Panc1 (cell line): ENCODE measurements around the gene HCN3.

ENCODE experiments used
- CTCF ChIP-seq: fragments of 450-650 bp; IDR thresholded peaks from 2 replicates; pipeline ENCODE4 v1.5.1; 2017; ENCODE audit warnings: mild to moderate bottlenecking
- POLR2AphosphoS5 ChIP-seq: IDR thresholded peaks from 2 replicates; pipeline ENCODE4 v1.6.1; 2012; ENCODE audit warnings: mild to moderate bottlenecking, low read depth, low read length, moderate library complexity
- REST ChIP-seq, 2 experiments: IDR thresholded peaks; 2 replicates each; pipeline ENCODE4 v1.6.1; 2011 to 2012; ENCODE audit warnings: low read depth in 2 of 2, control low read depth in 1 of 2, low read length in 1 of 2, mild to moderate bottlenecking in 1 of 2, moderate library complexity in 1 of 2; ENCODE audit not compliant: insufficient read depth in 1 of 2
- SIN3A ChIP-seq: IDR thresholded peaks from 2 replicates; pipeline ENCODE4 v1.6.1; 2012; ENCODE audit warnings: low read depth, mild to moderate bottlenecking, low read length, moderate library complexity, borderline replicate concordance; ENCODE audit not compliant: insufficient read depth
- TCF7L2 ChIP-seq: IDR thresholded peaks from 2 replicates; pipeline ENCODE4 v1.6.1; 2011; ENCODE audit warnings: mild to moderate bottlenecking, low read depth, low read length, inconsistent platforms

- TF ChIP-seq CTCF, result no peak
- no peak for TF ChIP-seq REST (IDR thresholded peaks at IDR 0.05; ENCODE audit: insufficient read depth in 1 of 2, low read depth in 2 of 2, low read length in 1 of 2)
- no peak for TF ChIP-seq TCF7L2
- no peak for TF ChIP-seq POLR2AphosphoS5
- TF ChIP-seq SIN3A, result no peak
Observed at GRCh38 chr1:155293086-155293749, 16.0 kb downstream of the HCN3 start.
